Stimulated activated naive CD4-positive, alpha-beta T cell treated with Interleukin-2 at 50 U/mL for 16 hours (primary cell): ENCODE results near the gene ATG7.
"Not testable (repeated sequence)": the region's sequence is repeated elsewhere in the genome, so short reads cannot be mapped to it uniquely, and the experiment has no call there.

Experiments used
- DNase-seq: peaks from one replicate; lab custom pipeline; 2025; lab: John Stamatoyannopoulos, UW

ATG7 gene

DNA sequence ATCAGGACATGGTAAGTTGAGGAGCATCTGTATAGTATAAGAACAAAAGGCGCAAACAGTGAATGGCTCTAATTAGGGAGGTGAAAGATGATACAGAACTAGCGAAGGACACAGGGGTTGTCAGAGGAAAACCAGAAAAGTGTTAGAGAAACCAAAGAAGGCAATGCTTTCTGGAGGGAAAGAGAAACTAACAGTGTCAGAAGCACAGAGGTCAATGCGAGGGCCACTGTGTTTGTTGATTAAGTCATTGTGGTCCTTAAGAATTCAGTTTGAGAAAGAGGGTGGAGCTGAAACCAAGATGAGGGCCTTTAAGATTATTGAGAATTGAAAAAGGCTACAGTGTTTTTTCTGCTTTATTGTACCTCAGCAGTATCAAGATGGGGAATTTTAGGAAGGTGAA, 28.8 kb downstream of the ATG7 start:
- no peak for DNase-seq

DNA sequence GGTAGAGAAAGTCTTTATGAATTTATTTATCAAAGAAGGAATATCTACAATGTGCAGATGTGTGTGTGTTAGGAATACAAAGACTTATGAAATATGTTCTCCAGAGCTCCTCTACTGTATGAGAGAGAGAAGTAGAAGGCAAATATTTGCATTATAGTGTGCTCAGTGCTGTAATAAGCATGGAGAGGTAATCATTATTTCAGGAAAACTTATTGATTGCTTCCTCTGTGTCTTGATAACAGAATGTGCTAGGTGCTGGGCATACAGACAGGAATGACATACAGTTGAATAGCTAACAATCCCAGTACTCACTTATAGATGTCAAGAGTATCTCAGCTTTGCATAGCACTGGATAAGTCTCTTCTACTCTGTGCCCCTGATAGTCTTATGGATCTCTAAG, 30.2 kb downstream of the ATG7 start:
- DNase-seq: no peak

DNA sequence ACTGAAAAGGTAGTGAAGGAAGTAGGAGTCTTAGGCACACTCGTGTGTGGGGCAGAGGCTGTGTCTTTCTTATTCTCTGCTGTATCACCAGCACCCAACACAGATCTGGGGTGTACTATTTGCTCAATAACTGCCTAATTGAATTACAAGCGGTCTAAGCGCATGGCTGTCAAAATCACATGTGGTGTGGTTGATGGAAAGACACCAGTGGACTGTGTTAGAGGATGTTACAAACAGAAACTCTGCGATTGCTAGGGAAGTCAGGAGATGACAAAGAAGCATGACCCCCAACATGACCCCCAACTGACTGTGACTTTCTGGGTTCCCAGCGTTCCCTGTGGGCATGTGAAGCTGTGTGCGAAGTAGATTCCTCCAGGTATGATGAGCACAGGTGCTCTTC, 32.0 kb downstream of the ATG7 start:
- no peak for DNase-seq

DNA sequence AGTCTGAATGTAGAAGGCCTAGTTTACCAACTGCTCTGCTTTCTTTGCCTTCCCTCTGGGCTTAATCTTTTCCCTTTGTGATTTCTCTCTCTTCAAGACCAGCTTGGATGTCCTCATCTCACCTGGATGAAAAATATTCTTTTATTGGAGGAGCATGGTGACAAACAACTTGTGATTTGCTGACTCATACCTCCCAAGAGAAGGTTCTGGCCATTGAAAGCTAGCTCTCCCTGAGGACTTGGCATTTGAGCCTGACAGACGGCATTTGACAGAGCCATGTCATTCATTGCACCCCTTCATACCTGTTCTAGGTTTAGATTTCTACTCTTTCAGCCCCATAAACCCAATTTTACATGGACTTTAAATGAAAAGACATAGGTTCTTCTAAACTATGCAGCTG, 33.3 kb downstream of the ATG7 start:
- DNase-seq: no peak

DNA sequence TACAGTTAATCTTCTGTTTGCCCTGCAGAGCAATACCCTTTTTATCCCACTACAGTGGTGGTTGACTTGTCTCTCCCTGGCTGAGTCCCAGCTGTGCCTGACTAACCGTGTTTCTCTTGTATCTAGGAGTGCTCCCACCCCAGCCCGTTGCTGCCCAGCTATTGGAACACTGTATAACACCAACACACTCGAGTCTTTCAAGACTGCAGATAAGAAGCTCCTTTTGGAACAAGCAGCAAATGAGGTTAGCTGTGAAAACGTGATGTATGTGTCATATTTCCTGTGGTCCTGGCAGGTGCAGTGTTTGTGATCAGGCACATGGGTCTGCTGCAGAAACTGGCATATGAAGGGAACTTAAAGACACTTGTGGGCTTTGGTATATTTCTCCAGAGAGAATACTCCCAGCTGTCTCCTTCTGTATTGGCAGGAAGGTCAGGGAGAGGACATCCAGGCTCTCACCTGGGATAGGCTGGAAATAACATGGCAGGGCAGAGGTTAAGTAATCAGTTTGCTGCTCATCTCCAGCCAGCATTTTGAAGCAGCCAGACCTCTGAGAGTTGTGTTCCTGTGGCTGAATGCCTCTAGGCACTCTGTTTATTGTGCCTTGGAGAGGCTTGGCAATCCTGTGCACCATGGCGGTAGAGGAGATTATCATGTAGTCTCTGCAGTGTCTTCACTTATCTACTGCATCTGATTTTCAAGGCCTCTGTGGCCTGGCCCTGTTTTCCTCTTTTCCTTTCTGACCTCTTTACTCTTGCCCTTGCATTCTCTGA, 34.8 kb downstream of the ATG7 start:
- DNase-seq: no peak

DNA sequence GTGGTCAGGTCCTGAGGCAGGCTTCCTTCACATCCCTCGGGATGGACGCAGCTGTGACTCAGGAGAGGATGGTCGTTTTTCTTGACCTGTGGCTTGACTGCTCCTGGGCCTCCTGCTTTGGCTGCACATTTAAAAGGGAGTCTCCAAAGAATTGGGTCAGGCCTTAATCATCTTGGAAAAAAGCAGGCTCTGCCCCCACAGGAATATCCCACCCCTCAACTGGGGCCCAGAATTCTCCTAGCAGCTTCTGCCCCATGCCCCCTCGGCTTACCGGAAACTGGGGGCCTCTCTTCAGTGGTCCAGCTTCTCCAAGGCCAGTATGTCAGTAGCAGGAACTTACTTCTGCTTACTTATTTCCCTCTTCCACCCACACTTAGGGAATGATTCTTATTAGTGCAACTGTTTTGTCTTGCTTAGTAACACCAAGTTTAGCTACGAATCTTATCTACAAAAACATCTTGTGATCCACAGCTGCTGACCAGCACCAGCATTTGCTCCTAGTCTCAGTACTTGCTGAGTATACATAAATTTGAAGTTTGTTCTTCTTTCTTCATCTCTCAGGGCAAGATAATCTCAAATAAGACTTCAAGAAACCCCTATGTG, 35.7 kb downstream of the ATG7 start:
- no peak for DNase-seq

DNA sequence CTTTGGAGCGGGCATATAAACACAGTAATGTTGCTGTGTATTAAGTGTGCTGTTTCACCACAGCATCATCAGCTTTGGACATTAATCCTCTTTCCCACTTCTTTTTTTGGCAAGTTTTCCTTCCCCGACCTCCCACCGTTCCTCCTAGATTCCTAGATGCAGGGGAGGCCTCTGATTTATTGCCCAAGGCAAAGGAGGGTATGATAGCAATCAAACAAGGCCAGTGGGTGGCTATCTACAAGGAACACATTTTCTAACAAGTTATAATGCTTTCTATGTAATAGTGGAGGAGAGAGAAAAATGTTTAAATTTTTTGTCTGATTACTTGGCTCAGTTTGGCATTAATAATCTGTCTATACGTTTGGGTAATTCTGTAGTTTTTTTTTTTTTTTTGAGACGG, 38.1 kb downstream of the ATG7 start:
- DNase-seq: no peak

DNA sequence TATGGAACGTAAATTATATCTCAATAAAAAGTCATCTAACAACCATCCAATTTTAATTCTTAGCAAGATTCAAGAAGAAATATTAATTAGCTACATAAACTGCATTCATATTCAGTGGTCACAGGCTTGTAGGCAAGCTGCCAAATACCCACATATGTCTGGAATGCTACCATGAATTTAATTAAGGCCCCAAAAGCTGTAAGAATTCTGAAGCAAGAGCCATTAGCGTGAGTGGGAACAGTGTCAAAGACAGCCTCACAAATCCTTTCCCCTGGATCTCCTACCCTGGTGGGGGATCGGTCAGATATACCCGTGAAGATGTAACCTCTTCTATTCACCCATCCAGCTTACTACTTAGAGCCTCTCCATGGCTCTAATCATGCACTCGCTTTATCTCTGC, 40.0 kb downstream of the ATG7 start:
- no peak for DNase-seq

DNA sequence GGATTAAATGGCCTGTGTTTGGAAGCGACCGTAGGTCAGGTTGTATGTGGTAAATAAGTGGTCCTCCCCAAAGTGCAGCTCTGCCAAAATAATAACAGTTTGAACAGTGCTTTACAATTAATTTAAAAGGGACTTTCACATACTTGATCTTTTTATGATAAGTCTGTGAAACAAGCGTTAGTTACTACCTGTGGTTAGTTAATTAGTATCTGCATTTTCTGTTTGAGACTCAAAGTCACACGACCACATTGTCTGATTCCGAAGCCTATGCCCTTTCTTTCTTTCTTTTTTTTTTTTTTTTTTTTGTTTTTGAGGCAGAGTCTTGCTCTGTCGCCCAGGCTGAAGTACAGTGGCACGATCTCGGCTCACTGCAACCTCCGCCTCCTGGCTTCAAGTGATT, 45.1 kb downstream of the ATG7 start:
- DNase-seq: no peak

DNA sequence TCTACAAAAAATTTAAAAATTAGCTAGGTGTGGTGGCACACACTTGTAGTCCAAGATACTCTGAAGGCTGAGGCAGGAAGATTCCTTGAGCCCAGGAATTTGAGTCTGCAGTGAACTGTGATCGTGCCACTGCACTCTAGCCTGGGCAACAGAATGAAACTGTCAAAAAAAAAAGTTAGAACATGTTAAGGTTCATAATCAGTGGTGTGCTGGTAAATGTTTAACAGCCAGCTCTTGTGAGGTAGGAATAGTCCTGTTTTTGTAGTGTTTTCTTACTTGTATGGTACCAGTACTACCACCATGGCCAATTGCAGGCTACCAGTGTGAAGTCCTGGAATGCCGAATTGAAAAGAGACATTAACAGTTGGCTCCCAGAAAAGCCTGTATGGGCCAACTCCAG, 50.7 kb downstream of the ATG7 start:
- DNase-seq: no peak

DNA sequence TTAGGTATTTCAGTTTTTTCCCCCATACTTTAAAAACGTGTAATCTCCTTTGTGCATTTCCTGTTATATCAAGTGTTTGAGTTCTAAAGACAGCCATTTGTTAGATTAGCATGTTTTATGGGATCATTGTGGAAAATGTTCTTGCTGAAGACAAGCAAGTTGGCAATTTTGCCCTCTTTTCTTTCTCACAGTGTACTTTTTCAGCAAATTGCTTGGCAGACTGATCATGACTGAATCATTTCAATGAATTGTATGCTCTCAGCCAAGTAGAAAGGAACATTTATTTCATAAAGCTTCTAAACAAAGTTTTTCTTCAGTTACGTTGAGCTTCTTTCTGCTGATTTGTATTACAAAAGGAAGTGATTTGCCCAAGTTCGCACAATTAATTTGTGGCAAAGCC, 51.6 kb downstream of the ATG7 start:
- DNase-seq: no peak

DNA sequence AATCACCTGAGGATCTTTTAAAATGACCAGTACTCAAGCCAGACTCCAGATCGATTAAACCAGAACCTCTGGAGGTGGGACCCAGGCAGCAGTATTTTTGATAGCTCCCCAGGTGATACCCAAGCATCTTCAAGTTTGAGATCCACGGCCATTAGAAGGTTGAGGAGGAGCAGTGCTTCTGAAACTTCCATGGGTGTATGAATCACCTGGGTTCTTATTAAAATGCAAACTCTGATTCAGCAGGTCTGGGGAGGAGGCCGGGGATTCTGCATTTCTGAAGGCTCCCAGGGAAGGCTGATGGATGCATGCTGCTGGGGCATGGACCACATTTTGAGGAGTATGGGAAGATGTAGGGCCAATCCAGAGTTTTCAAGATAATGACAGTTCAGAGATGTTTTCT, 55.4 kb downstream of the ATG7 start:
- no peak for DNase-seq

DNA sequence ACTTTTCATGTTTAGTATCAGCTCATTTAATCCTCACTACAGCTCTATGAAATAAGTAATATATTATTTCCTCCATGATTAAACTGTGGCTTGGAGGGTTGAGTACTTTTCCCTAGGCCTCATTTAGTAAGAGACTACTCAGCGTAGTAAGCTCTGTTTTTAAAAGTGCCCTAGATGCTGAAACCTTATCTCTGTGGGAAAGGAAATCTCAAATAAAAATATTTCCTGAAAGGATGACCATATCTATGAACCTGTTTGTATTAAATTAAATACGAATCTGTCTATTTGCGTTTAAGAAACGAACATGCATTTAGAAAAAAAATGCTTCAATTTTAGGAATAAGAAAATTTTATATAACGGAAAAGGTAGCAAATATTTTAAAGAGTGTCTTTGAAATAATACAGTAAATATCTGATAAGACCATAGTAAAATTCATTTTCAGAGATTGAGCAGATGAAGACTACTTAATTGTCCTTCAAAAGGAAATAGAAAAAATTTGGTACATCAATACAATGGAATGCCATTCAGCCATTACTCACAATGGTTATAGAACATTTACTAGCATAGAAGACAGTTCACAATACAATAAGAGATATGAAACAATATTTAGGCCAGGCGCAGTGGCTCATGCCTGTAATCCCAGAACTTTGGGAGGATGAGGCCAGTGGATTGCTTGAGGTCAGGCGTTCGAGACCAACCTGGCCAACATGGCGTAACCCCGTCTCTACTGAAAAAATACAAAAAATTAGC, 56.2 kb downstream of the ATG7 start:
- DNase-seq: no peak

DNA sequence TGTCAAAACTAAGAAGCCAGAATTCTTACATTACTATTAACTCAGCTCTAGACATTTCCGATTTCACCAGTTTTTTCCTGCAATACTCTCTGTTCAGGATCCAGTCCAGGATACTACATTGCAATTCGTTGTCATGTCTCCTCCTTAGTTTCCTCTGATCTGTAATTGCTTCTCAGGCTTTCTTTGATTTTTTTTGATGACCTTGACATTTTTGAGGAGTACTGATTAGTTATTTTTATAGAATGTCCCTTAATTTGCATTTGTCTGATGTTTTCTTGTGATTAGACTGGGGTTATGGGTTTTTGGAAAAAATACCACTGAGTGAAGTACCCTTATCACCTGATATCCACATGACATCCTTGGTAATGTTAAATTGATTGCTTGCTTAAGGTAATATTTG, 57.6 kb downstream of the ATG7 start:
- no peak for DNase-seq

DNA sequence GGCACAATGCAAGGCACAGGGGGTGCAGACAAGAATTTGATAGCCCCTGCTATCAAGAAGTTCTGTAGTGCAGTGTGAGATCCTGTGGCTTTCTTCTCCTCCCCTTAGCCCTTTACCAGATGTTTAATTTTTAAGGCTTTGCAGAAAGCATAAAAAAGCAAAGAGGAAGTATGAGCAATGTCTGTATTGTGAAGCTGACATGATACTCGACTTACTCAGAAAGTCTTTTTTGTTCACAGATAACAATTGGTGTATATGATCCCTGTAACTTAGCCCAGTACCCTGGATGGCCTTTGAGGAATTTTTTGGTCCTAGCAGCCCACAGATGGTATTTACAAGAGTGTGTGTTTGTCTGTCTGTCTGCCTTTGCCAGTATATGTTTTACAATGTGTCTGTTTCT, 58.9 kb downstream of the ATG7 start:
- DNase-seq: no peak

DNA sequence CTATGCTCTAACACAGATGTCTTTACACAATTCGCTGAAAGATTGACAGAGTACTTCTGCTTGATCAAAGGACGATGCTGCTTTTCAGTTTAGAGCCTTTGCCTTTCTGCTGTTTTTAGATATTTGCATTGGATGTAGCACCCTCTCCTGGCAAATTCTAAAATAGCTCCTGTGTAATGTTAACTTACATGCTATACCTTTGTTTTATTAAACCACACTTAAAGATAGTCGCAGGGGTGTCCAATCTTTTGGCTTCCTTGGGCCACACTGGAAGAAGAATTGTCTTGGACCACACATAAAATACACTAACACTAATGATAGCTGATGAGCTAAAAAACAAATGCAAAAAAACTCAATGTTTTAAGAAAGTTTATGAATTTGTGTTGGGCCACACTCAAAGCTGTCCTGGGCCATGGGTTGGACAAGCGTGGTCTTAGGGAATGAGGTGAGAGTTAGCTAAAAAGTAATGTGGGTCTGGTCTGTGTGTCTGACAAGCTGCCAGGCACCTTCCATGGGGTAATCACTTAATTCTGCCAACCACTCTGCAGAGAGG, 62.9 kb downstream of the ATG7 start:
- DNase-seq: no peak

DNA sequence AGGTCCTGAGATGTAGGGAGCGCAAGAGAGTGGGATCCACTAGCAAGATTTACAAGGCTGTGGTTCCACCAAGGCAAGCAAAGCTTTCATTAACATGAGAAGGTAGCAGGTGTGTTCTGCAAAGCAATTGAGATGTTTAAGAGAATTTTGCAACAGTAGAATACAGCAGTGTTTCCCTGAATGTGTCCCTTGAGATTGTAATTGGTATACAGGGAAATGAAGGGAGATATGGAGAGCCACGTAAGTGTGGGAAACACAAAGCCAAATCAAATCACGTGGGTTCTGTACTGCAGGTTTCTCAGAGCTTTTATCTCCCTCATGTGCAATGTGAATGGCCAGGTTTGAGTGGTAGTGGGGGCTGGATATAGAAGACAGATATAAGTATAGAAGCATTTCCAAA, 67.3 kb downstream of the ATG7 start:
- no peak for DNase-seq

DNA sequence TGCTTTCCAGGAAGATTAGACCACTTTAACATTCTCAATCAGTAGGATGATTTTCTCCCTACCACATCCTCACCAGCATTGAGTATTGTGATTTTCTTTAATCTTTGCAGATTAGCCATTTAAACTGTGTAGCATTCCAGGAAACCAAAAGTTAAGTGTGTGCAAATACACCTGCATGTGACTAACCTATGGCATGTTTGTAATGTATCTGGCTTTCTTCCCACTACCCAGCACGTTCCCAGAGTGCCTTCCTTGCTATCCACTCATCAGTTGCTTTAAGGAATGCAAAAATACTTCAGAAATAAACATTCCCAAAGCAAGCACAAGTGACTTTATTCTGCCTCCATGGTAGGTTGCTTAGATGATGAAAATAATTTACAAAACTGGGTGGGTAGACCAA, 74.2 kb downstream of the ATG7 start:
- DNase-seq: no peak

DNA sequence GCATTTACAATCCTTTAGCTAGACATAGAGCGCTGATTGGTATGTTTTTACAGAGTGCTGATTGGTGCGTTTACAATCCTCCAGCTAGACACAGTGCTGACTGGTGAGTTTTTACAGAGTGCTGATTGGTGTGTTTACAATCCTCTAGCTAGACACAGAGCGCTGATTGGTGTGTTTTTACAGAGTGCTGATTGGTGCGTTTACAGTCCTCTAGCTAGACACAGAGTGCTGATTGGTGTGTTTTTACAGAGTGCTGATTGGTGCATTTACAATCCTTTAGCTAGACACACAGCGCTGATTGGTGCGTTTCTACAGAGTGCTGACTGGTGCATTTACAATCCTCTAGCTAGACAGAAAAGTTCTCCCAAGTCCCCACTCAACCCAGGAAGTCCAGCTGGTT, 76.7 kb downstream of the ATG7 start:
- DNase-seq: not testable (repeated sequence)

DNA sequence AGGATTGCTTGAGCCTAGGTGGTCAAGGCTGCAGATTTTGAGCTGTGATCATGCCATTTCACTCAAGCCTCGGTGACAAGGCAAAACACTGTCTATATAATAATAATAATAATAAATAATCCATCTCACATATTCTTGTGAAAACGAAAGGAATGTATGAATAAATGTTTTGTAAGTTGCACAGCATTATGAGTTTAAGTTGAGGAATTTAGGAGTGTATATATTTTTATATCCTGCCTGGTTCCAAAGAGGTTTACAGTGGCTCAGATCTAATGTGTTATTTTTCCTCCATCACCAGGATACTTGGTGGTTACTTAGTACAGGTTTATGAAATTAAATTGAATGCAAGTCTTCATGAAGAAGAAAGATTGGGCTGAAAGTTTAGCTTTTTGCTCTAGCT, 77.2 kb downstream of the ATG7 start:
- no peak for DNase-seq

DNA sequence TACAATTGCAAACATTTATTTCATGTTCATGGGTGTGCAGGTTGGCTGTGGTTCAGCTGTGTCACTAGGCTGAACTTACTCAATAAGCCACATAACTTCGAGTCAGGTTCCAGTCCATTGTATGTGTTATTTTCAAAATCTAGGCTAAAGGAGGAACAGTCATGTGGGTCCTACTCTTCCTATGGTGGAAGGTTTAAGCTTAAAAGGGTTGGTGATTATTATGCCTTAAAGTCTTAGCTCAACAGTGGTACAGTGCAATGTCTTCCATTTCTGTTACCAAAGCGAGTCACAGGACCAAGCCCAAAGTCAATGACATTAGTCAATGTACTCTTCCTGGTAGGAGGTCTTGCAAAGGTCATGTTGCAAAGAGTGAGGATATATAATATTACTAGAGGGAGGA, 78.2 kb downstream of the ATG7 start:
- DNase-seq: no peak

DNA sequence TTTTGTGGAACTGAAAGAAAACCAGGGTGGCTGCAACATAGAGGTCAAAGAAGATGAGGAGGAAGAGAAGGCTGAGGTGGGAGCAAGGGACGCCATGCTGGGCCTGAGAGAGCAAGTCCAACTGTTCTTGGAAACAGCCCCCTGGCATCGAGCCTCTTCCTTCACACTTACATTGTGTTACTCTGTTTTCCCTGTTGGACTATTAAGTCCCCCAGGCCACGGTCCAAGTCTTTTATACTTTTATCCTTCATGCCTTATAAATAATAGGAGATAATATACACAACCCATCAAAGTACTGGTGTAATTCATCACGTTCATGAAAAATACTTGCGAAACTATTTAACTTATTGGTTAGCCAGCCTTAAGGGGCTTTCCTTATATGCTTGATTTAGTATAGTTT, 79.3 kb downstream of the ATG7 start:
- no peak for DNase-seq

DNA sequence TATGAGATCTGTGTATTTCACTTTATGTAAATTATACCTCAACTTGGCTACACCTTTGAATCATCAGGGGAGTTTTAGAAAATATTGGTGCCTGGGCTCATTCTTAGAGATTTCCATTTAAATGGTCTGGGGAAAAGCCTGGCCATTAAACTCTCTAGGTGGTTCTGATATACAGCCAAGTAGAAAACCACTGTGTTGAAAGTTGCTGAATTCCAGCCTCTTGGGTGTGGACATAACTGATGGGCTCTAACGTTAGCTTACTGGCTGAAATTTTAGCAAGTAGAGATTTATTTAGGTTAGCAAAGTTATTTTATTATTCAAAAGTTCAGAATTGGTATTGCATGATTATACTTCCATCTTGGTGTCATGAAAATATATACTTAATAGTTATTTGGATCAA, 84.1 kb downstream of the ATG7 start:
- no peak for DNase-seq
